GM23248 (cell line): ENCODE results near the gene LCN6.

Experiments
- EZH2 ChIP-seq: fragments of 200-600 bp; sonication (generic); IDR thresholded peaks from 2 replicates; pipeline ENCODE4 v1.6.1; 2018; ENCODE audit warnings: antibody characterized with exemption, mild to moderate bottlenecking; ENCODE audit not compliant: insufficient read depth, poor library complexity, severe bottlenecking
- EZH2phosphoT487 ChIP-seq: fragments of 200-600 bp; sonication (generic); IDR thresholded peaks from 2 replicates; pipeline ENCODE4 v1.6.1; 2018; ENCODE audit warnings: antibody characterized with exemption, moderate library complexity, mild to moderate bottlenecking, low read depth; ENCODE audit not compliant: insufficient read depth

GRCh38 chr9:136703276-136703860 is 45.0 kb downstream of the LCN6 start:
- TF ChIP-seq EZH2 (no peak), EZH2phosphoT487 (no peak)
